HG02610 (cell line): Measurements from ENCODE around the gene CLK1.
A peak's percentile ranks its signal among the peaks of the same experiment; 100 is the strongest.
"Not testable (repeated sequence)": the region's sequence is repeated elsewhere in the genome, so short reads cannot be mapped to it uniquely, and the experiment has no call there.

Experiments used
- ATAC-seq: cut with Tn5 transposase; IDR thresholded peaks from one replicate; pipeline ENCODE4 v1.9.1; 2021; ENCODE audit warnings: mild to moderate bottlenecking, moderate library complexity; ENCODE audit not compliant: unreplicated experiment

Gene CLK1

DNA sequence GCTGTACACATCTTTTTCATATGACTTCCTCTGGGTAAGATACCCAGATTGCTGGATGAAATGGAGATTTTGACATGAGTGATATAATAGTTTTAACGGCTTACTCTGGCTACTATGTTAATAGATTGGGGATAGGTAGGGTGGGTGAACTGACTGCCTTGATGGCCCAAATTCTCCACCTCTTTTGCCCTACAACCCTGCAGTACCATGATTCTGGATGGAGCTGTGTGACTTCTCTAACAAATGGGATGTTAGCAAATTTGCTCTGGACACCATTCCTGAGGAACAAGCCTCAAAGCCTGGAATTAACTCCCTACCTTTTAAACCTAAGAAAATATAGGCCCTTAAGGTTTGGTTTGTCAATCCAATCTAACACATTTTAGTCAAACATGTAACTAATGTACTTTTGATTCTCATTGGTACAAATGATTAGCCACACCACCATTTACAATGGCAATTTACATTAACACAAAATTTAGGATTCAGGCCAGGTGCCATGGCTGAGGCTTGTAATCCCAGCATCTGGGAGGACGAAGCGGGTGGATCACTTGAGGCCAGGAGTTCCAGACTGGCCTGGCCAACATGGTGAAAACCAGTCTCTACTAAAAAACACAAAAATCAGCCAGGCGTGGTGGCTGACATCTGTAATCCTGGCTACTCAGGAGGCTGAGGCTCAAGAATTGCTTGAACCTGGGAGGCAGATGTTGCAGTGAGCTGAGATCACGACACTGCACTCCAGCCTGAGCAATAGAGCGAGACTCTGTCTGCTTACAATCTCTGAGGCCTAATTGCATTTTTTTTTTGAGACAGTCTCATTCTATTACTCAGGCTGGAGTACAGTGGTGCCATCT lies 12.8 kb downstream of the CLK1 start:
- no peak for ATAC-seq

DNA sequence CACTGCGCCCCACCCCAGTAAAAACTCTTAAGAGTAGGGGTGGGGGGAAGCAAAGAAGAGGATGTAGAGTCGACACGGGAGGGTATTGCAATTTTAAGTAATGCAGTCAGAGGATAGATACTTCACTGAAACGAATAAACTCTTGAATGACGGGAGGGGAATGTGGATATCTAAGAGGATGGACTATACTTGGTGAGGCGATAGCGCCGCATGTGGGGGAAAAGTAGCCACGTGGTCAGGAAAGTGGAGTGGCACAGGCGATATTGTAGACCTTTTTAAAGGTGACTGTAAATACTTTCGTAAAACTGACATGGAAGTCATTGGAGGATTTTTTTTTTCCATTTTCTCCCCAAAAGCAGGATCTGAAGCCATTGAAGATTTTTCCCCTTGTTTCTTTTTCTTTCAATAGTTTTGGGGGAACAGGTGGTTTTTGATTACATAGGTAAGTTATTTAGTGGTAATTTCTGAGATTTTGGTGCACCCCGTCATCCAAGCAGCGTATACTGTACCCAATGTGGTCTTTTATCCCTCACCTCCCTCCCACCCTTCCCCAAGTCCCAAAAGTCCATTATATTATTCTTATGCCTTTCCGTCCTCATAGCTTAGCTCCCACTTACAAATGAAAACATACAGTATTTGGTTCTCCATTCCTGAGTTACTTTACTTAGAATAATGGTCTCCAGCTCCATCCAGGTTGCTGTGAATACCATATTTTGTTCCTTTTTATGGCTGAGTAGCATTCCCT lies 13.8 kb downstream of the CLK1 start:
- ATAC-seq: no peak

DNA sequence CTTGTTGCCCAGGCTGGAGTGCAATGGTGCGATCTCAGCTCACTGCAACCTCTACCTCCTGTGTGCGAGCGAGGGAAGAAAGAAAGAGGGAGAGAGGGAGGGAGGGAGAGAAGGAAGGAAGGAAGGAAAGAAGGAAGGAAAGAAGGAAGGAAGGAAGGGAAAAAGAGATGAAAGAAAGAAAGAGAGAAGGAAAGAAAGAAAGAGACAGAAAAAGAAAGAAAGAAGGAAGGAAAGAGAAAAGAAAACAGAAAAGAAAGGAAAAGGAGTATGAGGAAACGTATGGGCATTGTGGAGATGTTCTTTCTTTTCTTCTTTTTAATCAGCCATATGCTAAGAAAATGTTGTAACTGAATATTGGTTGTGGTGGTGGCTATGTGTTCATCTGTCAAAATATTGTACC lies 16.5 kb downstream of the CLK1 start:
- no peak for ATAC-seq

DNA sequence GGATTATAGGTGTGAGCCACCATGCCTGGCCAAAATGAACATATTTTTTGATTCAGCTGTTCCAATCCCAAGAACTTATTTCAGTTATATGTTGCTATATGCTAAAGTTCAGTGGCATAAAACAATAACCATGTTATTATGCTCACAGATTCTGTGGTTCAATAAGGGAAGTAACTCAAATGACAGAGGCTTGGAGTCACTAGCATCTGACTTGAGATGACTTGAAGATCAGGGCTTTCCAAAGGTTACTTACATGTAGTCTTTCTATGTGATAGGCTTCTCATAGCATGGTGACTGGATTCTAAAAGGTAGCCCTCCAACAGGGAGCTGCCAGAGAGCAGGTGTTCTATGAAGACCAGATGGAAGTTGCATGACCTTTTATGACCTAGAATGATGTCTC lies 17.2 kb downstream of the CLK1 start:
- no peak for ATAC-seq

DNA sequence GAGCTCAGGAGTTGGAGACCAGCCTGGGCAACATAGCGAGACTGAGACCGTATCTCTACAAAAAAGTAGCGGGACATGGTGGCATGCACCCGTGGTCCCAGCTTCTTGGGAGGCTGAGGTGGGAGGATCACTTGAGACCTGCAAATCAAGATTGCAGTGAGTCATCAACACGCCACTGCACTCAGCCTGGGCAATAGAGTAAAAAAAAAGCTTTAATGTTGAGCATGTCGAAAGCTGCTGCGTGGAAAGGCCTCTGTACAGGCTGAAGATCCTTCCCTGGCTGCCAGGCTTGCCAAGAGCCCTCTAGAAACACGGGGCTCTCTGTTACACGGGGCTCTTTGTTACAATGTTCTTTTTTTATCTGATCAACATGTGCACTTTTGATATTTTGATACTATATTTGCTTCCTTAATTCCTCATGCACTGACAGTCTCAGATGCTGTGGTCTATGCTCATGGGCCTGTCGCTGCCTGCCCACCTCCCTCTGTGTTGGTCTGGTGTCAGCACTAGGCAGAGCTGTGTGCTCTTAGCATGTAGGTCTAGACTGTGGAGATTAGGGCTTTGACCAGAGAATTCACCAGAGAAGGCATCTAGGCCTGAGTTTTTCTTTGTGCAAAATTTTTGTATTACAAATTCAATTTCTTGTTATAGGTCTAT lies 18.7 kb downstream of the CLK1 start:
- no peak for ATAC-seq

DNA sequence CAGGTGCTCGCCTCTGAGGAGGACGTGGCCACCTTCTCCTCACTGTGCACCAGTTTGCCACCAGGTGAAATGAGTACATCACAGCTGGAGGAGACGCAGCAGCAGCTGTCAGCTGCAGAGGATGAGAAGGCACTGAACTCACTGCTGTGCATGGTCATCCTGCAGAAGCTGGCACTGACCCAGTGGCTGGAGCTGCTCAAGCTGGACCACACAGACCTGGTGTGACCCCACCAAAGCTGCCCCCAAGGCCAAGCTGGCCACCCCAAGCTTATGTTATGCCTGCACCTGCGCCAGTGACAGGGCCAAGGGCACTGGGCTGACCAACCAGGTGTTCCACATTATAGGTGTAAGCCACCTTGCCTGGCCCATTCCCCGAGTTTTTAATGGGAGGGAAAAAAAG lies 19.3 kb downstream of the CLK1 start:
- no peak for ATAC-seq

DNA sequence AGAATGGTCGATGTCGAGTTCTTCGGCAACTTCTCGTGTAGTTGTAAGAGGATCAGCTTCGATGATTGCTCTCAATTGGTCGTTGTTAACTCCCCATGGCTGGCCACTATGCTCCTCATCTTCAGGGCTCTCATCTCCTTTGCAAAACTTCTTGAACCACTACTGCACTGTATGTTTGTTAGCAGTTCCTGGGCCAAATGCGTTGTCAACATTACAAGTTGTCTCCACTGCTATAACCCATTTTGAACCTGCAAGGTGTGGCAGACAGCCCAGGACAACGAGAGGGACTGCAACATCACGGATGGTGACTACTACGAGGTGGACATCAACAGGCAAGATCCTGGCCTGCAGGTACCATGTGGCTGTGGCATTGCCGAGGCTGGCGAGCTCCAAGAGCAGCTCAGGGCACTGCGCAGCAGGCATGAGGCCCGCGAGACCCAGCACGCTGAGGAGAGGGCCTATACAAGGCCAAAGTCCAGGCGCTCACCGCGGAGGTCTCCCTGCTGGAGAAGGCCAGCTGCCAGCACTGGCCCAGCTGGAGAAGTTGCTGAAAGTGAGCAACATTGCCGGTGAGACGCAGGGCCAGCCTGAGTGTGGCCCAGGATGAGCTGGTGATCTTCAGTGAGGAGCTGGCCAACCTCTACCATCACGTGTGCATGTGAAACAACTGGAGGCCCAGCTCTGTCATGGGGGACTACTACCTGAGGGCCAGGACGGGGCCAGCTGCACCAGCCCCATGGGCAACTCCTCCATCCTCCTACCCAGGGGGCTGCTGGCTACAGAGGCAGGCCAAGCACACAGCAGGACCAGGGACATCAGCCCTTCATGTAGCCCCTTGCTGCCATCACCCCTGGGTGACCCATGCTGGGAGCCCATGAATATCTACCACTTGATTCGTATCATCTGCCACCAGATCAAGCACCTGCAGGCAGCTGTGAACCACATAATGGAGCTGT lies 20.2 kb downstream of the CLK1 start:
- no peak for ATAC-seq

DNA sequence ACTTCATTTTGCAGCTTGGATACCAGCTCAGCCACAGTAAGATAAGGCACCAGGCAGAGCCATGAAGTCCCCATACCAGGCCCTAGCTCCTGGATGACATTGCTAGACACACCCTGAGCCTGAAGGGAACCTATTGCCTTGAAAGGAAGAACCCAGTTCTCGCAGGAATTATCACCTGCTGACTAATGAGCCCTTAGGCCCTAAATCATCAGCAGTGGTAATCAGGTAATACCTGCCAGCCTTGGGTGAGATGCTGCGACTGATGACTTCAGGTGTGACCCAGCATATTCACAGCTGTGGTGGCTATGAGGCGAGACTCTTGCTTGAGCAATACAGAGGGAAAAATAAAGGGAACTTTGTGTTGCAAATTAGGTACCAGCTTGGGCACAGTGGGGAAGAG lies 24.9 kb downstream of the CLK1 start:
- ATAC-seq: no peak

DNA sequence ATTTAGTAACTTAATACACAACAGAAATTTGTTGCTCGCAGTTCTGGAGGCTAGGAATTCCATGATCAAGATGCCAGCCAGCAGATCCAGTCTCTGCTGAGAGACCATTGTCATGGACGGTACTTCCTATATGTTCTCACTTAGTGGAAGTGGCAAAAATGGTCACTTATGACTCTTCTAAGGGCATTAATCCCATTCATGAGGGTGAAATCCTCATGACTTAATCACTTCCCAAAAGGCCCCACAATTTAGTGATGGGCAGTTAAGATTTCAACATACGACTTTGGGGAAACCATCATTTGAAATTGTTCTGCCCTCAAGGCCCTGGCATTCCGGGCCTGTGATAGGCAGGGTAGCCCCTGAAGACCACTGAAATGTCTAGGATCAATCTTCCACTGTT lies 29.8 kb downstream of the CLK1 start:
- ATAC-seq: no peak

DNA sequence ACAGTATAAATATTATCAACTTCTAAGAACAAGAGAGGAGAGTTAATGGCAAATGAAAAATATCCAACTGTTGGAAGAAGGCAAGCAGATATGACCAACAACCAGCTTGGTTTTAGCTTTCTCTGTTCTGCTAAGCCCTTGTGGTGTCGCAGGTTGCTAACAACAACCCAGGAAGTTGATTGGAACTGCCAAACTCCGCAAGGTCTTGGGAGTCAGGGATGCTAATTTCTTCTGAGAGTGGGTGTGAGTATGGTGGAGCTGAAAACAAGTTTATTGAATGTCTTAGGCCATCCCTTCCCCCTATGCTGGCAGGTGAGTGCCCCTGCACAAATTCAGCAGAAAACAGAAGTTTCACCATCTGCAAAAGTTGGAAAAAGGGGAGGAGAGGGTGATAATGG lies 35.2 kb downstream of the CLK1 start:
- ATAC-seq: no peak

DNA sequence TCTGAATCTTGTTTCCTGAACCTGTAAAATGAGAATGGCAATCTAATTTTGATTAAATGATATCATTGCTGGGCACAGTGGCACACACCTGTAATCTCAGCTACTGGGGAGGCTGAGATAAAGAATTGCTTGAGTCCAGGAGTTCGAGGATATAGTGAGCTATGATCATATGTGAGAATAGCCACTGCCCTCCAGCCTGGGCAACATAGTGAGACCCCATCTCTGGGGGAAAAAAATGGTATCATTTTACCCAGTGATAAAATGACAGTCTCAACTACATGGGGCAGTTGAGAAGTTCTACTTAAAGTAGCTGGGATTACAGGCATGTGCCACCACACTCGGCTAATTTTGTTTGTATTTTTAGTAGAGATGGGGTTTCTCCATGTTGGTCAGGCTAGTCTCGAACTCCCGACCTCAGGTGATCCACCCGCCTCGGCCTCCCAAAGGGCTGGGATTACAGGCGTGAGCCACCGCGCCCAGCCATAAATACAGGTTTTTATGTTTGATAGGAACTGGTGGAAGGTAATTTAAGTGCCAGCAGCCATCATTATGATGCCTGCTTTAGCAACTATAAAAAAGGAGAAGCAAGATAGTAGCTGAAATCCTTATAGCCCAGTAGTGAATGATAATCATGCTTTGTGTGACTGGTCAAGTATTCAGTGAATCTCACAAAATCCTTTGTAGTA lies 35.7 kb downstream of the CLK1 start:
- no peak for ATAC-seq

DNA sequence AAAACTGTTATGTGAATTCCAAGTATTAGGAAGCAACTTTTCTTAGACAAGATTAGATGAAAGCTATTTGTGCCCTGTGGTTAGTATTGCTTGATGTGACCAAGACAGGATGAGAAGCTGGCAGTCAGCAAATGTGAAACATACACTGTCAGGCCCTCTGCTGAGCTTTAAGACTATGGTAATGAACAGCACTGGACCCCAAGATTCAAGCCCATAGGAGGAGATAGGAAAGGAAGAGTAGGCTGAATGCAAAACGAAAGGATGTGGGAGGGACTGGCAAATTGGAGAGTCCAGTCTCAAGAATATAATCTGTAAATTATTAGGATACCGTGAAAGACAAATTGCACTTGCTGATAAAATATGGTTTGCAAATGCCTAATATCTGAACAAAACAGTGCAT lies 36.4 kb downstream of the CLK1 start:
- no peak for ATAC-seq

DNA sequence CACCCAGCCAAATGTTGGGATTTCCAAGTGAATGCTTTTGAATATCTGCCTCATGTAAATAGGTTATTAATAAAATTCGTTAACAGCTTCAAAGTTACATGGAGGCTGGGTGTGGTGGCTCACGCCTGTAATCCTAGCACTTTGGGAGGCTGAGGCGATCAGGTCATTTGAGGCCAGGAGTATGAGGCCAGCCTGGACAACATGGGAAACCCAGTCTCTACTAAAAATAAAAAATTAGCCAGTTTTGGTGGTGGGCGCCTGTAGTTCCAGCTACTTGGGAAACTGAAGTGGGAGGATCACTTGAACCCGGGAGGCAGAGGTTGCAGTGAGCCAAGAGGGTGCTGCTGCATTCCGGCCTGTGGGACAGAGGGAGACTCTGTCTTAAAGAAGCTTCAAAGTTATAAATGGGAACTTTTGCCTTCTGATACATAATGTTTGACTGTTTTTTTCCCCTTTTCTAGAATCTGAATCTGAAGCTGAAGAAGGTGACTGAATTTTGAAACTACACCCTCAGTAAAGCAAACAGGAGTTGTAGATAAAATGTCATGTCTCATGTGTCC lies 42.7 kb downstream of the CLK1 start:
- no peak for ATAC-seq

DNA sequence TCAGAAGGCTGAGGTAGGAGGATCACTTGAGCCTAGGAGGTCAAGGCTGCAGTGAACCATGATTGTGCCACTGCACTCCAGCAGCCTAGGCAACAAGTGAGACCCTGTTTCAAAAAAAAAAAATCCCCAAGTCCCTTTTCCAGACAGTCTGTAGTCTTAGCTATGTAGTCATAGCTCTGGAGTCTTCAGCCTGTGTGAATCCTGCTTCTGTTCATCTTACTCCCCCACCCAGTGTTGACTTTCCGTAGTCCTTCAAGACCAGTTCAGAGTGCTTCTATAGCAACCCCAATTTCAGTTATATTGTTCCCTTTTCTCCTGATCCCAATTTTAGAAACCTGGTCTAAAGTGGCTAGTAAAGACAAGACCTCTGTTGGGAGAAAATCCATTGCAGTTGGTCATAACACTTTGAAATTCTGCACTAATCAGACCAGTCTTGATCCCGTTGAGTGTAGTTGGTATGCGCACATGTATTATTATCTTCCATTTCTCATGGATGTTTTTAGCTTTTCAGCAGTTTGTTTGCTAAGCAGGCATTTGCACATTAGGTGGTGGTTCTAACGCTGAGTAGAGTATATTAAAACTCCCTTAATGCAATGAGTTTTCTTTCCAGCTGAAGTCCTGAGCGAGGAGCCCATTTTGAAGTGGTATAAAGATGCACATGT lies 43.8 kb downstream of the CLK1 start:
- ATAC-seq: no peak

DNA sequence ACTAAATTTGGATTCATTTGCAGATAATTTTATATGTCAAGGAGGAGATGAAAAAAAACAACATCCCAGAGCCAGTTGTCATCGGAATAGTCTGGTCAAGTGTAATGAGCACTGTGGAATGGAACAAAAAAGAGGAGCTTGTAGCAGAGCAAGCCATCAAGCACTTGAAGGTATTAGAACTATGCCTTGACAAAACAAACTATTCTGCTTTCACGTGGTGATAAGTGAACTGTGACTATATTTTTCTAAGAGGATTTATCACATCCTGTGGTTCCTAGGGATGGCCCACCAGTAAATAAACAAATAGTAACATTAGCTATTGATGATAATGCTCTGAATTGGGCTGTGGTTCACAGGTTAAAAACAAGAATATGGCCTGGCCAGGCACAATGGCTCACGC lies 45.7 kb downstream of the CLK1 start:
- not testable (repeated sequence) for ATAC-seq

DNA sequence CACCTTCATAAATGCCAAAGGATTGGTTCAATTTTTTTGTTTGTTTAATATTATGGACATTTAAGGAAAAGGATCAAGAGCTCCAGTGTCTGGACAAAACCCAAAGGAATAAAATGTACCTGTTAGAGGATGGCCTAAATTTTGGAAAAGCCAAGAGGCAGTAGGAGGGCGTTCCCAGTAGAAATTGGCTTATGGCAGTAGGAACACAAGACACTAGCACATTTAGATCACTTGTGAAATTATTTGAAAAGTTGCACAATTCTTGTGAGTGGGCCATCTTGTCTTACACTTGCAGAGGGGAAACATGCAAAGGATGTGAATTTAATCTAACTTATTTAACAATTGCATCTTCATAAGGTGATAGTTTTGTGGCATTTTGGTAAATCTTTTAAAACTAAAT lies 49.5 kb downstream of the CLK1 start:
- no peak for ATAC-seq

DNA sequence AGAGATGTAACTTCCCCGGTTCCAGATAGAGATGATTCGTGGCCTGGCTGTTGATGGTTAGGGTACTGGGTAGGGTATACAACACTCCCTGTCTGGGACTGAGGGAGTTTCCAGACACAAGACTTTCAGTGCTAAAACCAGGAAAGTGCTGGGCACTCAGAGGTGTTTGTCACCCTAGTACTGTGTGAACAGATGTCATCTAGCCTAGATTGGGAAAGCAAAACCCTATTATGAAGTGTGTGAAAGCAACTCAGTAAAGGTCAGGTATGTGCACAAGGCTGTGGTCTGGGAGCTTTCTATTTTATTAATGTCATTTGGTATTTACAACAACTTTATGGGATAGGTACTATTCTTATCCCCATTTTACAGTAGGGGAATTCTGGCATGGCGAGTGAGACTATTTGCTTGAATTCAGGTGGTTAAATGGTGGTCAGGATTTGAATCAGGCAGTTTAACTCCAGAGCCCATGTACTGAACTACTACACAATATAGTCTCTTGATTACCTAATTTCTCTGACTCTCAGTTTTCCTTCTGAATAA lies 50.1 kb downstream of the CLK1 start:
- peak; percentile 49 for ATAC-seq

DNA sequence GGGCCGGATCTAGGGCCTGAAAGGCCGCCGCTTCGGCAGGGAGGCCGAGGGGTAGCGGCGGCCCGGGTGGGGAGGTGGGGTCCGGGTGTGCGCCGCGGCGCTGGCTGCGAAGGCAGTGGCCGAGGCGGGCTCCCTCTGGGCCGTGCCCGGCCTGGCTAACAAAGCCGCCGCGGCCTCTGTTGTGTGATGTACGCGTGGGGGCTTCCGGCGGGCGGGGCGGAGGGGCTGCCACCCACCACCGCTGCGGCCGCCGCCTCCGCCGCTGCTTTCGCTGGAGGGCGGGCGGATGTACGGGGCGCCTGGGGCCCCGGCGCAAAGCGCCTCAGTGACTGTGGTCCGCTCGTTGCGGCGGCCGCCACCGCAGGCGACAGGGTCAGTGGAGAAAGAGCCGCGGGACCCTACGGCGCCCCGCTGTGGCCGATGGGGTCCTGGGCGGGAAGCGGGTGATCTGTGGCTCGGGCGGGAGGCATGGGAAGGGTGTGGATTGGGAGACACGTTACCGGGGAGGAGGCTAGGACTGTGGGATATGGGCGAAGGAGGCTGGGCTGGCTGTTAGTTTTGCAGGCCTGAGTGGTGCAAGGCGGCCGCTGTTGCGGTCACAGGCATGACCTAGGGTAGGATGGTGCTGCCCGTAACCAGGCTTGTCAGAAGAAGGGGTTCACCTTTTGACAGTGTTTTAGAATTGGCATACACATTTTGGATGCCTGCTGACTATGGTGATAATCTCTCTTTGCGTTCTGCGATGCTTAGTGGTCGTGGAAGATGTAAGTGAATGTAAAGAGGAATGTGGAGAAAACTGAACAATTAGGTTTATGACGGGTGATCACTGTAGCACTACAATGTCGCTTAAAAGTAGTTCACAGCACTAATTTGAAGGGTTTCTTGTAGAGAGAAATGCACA lies 52.1 kb downstream of the CLK1 start:
- peak; percentile 23 for ATAC-seq
